Uterus (tissue), 2 donors: Measurements from ENCODE around the gene DPH5.

ENCODE experiments used
- CTCF ChIP-seq, 4 experiments: fragments of 200-600 bp in 2 of 4; fragments of 450-650 bp in 2 of 4; sonication (generic) in 2 of 4; IDR thresholded peaks; one replicate each; pipeline ENCODE4 v1.5.1; 2016 to 2019; ENCODE audit warnings: antibody characterized with exemption in 4 of 4, mild to moderate bottlenecking in 2 of 4, moderate library complexity in 1 of 4
- POLR2A ChIP-seq, 2 donors: fragments of 450-650 bp; IDR thresholded peaks; one replicate each; pipeline ENCODE4 v1.6.1; 2016; ENCODE audit warnings: antibody characterized with exemption in 2 of 2, mild to moderate bottlenecking in 1 of 2, moderate library complexity in 1 of 2

GRCh38 chr1:100979631-100980030 is 46.0 kb downstream of the DPH5 start:
- TF ChIP-seq CTCF (IDR thresholded peaks at IDR 0.05): no peak
- TF ChIP-seq POLR2A (IDR thresholded peaks at IDR 0.05): no peak
